HG02973 (cell line): Measurements from ENCODE around the gene E2F1.
"Not testable (repeated sequence)": the region's sequence is repeated elsewhere in the genome, so short reads cannot be mapped to it uniquely, and the experiment has no call there.

ENCODE experiments used
- ATAC-seq: cut with Tn5 transposase; IDR thresholded peaks from one replicate; pipeline ENCODE4 v1.9.1; 2021; ENCODE audit warnings: moderate library complexity; ENCODE audit not compliant: unreplicated experiment

The E2F1 gene

GRCh38 chr20:33710681-33711445 is 24.7 kb upstream of the E2F1 start:
- no peak for ATAC-seq

DNA sequence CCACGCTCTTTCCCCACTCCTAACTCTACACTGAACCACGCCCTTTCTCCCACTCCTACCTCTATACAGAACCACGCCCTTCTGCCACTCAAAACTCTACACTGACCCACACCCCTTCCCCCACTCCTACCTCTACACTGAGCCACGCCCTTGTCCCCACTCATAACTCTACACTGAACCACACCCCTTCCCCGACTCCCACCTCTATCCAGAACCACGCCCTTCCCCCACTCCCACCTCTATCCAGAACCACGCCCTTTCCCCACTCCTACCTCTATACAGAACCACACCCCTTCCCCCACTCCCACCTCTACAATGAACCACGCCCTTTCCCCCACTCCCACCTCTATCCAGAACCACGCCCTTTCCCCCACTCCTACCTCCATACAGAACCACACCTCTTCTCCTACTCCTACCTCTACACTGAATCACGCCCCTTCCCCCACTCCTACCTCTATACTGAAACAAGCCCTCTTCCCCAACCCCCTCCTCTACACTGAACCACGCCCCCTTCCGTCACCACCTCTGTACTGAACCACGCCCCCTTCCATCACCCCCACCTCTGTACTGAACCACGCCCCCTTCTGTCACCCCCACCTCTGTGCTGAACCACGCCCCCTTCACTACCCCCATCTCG is 23.8 kb upstream of the E2F1 start:
- no peak for ATAC-seq

- no peak for ATAC-seq
These were observed 23.2 kb upstream of the E2F1 start for GRCh38 chr20:33709398-33709797.

GRCh38 chr20:33707668-33708067 is 21.5 kb upstream of the E2F1 start:
- ATAC-seq = no peak

DNA sequence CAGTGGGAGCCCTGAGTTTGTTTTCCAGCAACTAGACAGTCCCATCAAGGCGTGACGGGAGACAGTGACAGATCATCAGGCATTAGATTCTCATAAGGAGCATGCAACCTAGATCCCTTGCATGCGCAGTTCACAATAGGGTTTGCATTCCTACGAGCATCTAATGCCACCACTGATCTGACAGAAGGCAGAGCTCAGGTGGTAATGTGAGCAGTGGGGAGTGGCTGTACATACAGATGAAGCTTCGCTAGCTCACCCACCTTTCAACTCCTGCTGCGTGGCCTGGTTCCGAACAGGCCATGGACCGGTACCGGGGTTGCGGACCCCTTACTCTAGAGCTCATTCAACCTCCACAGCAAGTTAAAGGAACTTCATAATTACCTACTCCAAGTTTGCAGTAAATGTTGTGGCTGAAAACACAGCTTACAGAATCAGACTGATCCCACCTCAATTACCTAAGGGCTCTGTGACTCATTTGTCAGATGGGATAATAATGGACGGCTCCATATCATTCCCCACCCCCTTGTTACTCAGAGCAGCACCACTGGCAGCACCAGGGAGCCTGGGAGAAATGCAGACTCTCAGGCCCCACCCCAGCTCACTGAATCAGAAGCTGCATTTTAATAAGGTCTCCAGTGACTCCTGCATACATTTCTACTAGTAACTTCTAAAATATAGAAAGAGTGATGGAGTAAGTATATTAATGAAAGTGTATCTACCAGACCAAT is 18.2 kb upstream of the E2F1 start:
- ATAC-seq = no peak

- no peak for ATAC-seq
These were observed 17.4 kb upstream of the E2F1 start for GRCh38 chr20:33703498-33704137.

DNA sequence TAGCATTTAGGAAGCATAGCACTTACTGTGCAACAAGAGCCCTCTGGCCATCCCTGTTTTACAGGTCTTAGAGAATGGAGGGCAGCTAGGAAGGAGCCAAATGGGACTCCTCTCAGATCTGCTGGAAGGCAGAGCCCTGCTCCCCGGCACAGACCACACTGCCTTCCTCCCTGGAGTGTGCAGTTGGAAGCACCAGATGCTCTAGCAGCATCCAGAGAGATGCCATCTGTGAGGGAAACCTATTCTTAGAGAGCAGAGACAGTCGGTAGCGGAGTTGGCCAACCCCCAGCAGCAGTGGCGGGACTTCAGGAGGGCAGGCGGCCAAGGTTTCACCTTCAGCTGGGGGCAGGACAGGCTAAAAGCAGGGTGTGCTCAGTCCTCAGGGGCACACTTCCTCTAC is 16.7 kb upstream of the E2F1 start:
- ATAC-seq = no peak

- ATAC-seq = no peak
These were observed 15.7 kb upstream of the E2F1 start for GRCh38 chr20:33701629-33702450.

DNA sequence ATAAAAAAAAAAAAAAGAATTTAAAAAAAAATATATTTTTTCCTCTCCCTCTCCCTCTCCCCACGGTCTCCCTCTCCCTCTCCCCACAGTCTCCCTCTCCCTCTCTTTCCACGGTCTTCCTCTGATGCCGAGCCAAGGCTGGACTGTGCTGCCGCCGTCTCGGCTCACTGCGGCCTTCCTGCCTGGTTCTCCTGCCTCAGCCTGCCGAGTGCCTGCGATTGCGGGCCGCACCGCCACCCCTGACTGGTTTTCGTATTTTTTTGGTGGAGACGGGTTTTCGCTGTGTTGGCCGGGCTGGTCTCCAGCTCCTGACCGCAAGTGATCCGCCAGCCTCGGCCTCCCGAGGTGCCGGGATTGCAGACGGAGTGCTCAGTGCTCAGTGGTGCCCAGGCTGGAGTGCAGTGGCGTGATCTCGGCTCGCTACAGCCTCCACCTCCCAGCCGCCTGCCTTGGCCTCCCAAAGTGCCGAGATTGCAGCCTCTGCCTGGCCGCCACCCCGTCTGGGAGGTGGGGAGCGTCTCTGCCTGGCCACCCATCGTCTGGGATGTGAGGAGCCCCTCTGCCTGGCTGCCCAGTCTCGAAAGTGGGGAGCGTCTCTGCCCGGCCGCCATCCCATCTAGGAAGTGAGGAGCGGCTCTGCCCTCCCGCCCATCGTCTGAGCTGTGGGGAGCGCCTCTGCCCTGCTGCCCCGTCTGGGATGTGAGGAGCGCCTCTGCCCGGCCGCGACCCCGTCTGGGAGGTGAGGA is 14.7 kb upstream of the E2F1 start:
- not testable (repeated sequence) for ATAC-seq

DNA sequence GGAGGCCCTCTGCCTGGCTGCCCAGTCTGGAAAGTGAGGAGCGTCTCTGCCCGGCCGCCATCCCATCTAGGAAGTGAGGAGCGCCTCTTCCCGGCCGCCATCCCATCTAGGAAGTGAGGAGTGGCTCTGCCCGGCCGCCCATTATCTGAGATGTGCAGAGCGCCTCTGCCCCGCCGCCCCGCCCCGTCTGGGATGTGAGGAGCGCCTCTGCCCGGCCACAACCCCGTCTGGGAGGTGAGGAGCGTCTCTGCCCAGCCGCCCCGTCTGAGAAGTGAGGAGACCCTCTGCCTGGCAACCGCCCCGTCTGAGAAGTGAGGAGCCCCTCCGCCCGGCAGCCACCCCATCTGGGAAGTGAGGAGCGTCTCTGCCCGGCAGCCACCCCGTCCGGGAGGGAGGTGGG is 12.8 kb upstream of the E2F1 start:
- not testable (repeated sequence) for ATAC-seq

DNA sequence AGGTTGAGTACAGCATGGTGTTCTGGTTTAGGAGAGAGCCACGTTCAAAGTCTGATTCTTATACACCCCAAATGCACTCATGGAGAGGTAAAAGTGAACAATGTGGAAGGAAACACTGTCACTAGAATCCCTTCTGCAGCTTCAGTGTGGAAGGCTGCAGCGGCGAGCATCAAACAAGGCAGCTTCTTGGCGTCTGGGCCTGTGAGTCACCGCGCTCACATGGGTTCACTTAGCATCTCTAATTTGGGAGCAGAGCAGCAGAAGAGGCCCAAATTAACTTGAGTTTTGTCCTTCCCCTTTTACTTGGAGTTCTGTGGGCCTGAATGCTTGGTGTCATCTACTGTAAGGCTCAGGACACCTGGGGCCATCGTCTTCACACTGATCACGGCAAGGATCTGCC is 10.9 kb upstream of the E2F1 start:
- no peak for ATAC-seq

GRCh38 chr20:33696448-33696847 is 10.3 kb upstream of the E2F1 start:
- no peak for ATAC-seq

DNA sequence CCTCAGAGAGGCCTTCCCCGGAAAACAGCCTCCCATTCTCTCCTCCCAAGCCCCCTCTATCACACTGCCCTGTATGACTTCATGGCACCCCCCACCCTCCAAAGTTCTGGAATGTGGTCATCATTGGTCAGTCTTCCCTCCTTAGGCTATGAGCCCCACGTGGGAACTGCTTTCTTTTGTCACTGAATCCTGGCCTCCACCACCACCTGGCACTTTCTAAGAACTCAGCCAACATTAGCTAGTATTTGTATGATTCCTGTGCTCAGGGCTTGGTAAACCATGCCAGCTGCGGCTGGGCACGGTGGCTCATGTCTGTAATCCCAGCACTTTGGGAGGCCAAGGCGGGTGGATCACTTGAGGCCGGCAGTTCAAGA is 8.4 kb upstream of the E2F1 start:
- ATAC-seq = no peak

GRCh38 chr20:33693741-33694638 is 7.8 kb upstream of the E2F1 start:
- no peak for ATAC-seq

GRCh38 chr20:33693289-33693688 is 7.1 kb upstream of the E2F1 start:
- no peak for ATAC-seq

GRCh38 chr20:33689973-33690372 is 3.8 kb upstream of the E2F1 start:
- no peak for ATAC-seq

DNA sequence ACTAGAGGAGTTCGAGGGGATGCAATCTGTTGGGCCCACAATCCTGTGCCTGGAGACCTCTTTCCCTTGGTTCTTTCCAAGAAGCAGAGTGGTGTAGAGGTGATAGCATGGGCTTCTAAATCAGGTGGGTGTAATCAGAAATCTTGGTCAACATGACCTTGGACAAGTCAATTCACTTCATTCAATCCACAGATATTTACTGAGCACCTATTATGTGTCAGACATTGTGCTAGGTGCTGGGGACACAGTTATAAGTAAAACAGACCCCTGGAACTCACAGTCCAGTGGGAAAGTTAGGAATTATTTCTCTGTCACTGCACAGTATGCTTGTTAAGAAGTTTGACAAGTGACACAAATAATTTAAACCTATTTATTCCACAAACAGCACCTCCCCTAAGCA is 3.3 kb upstream of the E2F1 start:
- no peak for ATAC-seq

DNA sequence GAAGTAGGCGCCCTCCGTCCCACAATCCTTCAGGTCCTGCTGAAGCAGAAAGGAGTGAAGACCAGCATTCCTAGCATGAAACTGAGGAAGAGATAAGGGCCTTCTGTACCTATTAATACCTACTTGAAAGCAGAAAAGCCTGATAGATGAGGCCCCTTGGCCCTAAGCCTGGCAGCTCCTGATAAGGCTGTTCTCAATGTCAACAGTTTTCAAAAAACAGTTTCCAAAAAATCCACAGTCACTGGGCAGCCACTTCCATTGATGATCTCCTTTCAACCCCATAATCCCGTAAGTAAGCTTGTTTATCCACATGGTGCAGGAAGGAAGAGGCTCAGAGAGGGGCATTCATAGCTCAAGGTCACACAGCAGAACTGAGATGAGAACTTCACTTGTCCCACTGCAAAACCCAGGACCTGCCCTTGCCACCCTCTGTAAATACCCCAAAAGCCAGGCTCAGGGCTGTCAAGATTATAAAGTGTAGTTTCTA is 2.8 kb upstream of the E2F1 start:
- ATAC-seq = no peak
